Gastroesophageal sphincter (tissue), 4 donors: ENCODE measurements around the gene C13orf42. TPM values are rescaled to one million over a fixed set of nuclear protein-coding genes. Genes with fewer than 3 reads are reported as not detected.

Source experiments
- ATAC-seq: fragments of 150-250 bp; one replicate; pipeline ENCODE4 v1.9.1; 2016; ENCODE audit warnings: mild to moderate bottlenecking, moderate library complexity
- H3K27ac ChIP-seq, 4 donors: fragments of 200-600 bp; sonication (generic) in 3 of 4; 1 replicate in 3 of 4; 2 replicates in 1 of 4; pipeline ENCODE4 v1.5.1; 2016 to 2019
- H3K27me3 ChIP-seq: fragments of 200-600 bp; sonication (generic); one replicate; pipeline ENCODE4 v1.5.1; 2019
- H3K36me3 ChIP-seq, 2 donors: fragments of 200-600 bp; sonication (generic); one replicate each; pipeline ENCODE4 v1.5.1; 2019; ENCODE audit warnings: control low read depth in 1 of 2
- H3K4me1 ChIP-seq, 3 donors: fragments of 200-600 bp; sonication (generic); 1 replicate in 2 of 3; 2 replicates in 1 of 3; pipeline ENCODE4 v1.5.1; 2016 to 2019; ENCODE audit warnings: control low read depth in 2 of 3
- H3K4me3 ChIP-seq, 2 donors: fragments of 200-600 bp; sonication (generic); one replicate each; pipeline ENCODE4 v1.5.1; 2019; ENCODE audit warnings: mild to moderate bottlenecking in 1 of 2, moderate library complexity in 1 of 2
- H3K9me3 ChIP-seq, 3 donors: fragments of 200-600 bp; sonication (generic); one replicate each; pipeline ENCODE4 v1.5.1; 2017 to 2019; ENCODE audit warnings: control low read depth in 2 of 3
- CTCF ChIP-seq, 4 experiments: fragments of 200-600 bp in 2 of 4; fragments of 450-650 bp in 2 of 4; sonication (generic) in 1 of 4; IDR thresholded peaks; one replicate each; pipeline ENCODE4 v1.5.1; 2017 to 2019; ENCODE audit warnings: antibody characterized with exemption in 4 of 4, mild to moderate bottlenecking in 2 of 4, moderate library complexity in 2 of 4
- EP300 ChIP-seq: sonication (generic); formaldehyde crosslinking; IDR thresholded peaks from one replicate; pipeline ENCODE4 v1.6.1; 2017; ENCODE audit warnings: antibody characterized with exemption, mild to moderate bottlenecking
- POLR2A ChIP-seq, 2 donors: fragments of 450-650 bp; IDR thresholded peaks; one replicate each; pipeline ENCODE4 v1.6.1; 2017; ENCODE audit warnings: antibody characterized with exemption in 2 of 2, mild to moderate bottlenecking in 2 of 2, moderate library complexity in 1 of 2
- POLR2AphosphoS5 ChIP-seq: sonication (generic); formaldehyde crosslinking; IDR thresholded peaks from one replicate; pipeline ENCODE4 v1.6.1; 2017; ENCODE audit warnings: antibody characterized with exemption
- WGBS, 2 donors: methylation state at CpG; one replicate each; pipeline ENCODE4 v1.1.5; 2018; ENCODE audit warnings: low coverage in 1 of 2; 5-methylcytosine and 5-hydroxymethylcytosine counted together
- total RNA-seq, 4 donors: library from RNA; depleted of rRNA; stranded (reverse); fragments of >200 nt; gene quantifications; one replicate each; pipeline ENCODE4 v1.1.0, GENCODE V29; 2016

C13orf42 gene
- total RNA-seq, 4 donors from 2014 or later, result 0.46 TPM; not detected in 3

GRCh38 chr13:51111997-51112396, 923 bp upstream of the C13orf42 start:
- no peak for ATAC-seq
- H3K27ac ChIP-seq, result no peak overlapping the region
- TF ChIP-seq POLR2A (IDR thresholded peaks at IDR 0.05) (no peak), CTCF (IDR thresholded peaks at IDR 0.05) (no peak), POLR2AphosphoS5 (no peak), EP300 (no peak)
- H3K4me1 ChIP-seq, result no peaks in the 10 kb centered on the region
- 0% methylated on average over 1 of the region's 1 CpG for WGBS, 2 donors
- H3K27me3 ChIP-seq, result no peaks in the 10 kb centered on the region
- no peak overlapping the region for H3K4me3 ChIP-seq
- H3K9me3 ChIP-seq, result peaks cover 0 to 3% (median 0%) of the 10 kb centered on the region in 3 donors
- H3K36me3 ChIP-seq, result no peaks in the 10 kb centered on the region

DNA sequence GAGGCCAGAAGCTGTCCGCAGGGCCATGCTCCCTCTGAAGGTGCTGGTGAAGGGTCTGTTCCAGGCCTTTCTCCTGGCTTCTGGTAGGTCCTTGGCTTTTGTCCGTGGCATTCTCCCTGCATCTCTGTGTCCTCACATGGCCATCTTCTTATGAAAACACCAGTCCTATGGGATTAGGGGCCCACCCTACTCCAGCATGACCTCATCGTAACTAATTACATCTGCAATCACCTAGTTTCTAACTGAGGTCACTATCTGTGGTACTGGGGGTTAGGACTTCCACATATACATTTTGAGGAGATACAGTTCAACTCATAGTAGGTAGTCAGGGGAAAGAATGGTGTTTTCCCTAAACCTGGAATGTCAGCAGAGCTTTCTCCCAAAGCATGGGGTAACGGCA, 3.1 kb downstream of the C13orf42 start:
- Histone ChIP-seq H3K27me3 (peaks cover 7% of the 10 kb centered on the region), H3K27ac (no peak overlapping the region), H3K4me1 (no peaks in the 10 kb centered on the region), H3K4me3 (no peak overlapping the region), H3K9me3 (no peaks in the 10 kb centered on the region), H3K36me3 (no peaks in the 10 kb centered on the region)
- TF ChIP-seq POLR2A (IDR thresholded peaks at IDR 0.05) (no peak), CTCF (IDR thresholded peaks at IDR 0.05) (no peak), EP300 (no peak), POLR2AphosphoS5 (no peak)
- WGBS, 2 donors, result 85 to 94% methylated on average over 2 to 4 of the region's 4 CpGs
- ATAC-seq, result no peak

DNA sequence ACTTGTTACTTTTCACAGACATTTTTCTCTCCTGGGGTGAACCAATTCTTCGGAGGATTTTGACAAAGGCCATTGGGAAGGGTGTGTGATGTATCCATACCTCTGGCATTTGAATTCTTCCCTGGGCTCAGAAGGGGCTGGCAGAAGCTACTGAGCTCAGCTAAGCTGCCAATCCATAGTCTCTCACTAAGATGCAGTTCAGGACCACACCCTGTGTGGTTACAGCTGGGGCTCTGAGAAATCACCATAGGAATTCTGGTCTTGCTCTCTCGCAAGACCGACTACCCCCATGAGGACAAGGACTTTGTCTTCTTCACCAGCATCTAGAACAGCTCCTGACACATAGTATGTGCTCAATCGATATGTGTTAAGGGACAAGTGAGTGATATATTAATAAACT, 6.0 kb downstream of the C13orf42 start:
- Histone ChIP-seq H3K4me3 (no peak overlapping the region), H3K36me3 (no peaks in the 10 kb centered on the region), H3K27me3 (peaks cover 10% of the 10 kb centered on the region), H3K4me1 (no peaks in the 10 kb centered on the region), H3K27ac (no peak overlapping the region), H3K9me3 (no peaks in the 10 kb centered on the region)
- TF ChIP-seq POLR2AphosphoS5 (no peak), CTCF (IDR thresholded peaks at IDR 0.05) (no peak), EP300 (no peak), POLR2A (IDR thresholded peaks at IDR 0.05) (no peak)
- WGBS, 2 donors, result 85 to 87% methylated on average over 2 to 3 of the region's 4 CpGs
- ATAC-seq, result no peak

DNA sequence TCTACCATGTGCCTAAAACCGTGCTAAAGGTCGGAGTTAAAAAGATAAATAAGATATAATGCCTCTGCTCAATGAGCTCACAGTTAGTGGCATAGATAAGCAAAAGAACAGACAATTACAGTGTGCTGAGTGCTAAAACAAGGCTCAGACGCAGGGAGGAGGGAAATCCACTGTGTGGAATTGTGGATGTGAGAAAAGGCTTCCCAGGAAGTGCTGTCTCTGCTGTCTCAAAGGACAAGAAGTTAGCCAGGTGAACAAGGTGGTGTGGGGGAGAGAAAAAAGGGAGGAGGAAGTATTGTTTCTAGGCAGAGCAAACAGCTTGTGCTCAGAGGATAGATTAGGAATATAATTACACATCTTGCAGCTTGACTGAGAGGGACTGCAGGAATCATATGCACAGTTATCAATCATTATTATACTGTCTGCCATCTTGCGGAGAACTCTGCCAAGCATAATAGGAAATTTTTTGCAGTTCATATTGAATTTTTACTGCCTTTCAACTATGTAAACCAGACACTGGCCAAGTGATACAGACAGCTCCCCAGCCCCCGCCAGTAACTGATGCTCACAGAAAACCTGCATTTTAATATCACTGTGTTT, 9.3 kb downstream of the C13orf42 start:
- H3K27ac ChIP-seq, result no peak overlapping the region
- H3K27me3 ChIP-seq, result peaks cover 10% of the 10 kb centered on the region
- ATAC-seq, result no peak
- no peaks in the 10 kb centered on the region for H3K36me3 ChIP-seq
- H3K4me3 ChIP-seq, result no peak overlapping the region
- H3K4me1 ChIP-seq, result no peaks in the 10 kb centered on the region
- no peaks in the 10 kb centered on the region for H3K9me3 ChIP-seq
- WGBS, 2 donors, result 52 to 57% methylated on average over 5 of the region's 5 CpGs
- TF ChIP-seq CTCF (IDR thresholded peaks at IDR 0.05) (no peak), EP300 (no peak), POLR2A (IDR thresholded peaks at IDR 0.05) (no peak), POLR2AphosphoS5 (no peak)

DNA sequence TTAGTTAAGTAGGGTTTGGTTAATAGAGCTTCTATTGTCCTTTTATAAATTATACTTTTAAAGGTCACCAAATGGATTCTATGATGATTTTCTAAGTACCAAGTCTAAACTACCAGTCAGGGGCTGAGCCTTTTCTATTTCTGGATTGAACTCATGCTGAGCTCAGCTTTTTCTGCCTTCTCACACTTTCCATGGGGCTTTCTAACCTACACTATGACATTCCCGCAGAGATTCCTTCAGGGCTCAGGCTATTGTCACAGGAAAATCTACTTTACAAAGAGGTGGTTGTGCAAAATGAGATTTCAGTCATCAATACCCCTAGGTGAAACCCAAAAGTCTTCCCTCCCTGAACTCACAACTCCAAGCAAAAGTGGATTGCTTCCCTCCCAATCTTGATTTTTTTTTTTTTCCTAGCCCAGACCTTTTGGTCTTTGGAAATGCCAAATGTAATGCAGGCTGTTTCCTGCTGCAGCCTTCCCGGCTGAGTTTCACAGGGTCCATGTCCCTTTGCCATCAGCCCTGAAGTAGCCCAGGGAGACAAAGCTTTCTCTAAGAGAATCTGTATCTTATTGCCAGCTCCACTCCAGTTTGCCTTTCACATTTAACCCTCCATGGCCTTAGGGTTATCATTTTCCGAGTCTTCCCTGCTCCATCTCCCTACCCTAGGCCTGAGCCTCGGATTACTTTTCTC, 13.6 kb downstream of the C13orf42 start:
- ATAC-seq, result no peak
- TF ChIP-seq POLR2AphosphoS5 (no peak), EP300 (no peak), POLR2A (IDR thresholded peaks at IDR 0.05) (no peak)
- WGBS, 2 donors, result 64 to 72% methylated on average over 3 to 4 of the region's 4 CpGs

More for the DNA sequence above, 13.6 kb downstream of the C13orf42 start:
- Histone ChIP-seq H3K36me3 (no peaks in the 10 kb centered on the region), H3K27me3 (no peaks in the 10 kb centered on the region), H3K9me3 (no peaks in the 10 kb centered on the region), H3K4me1 (no peaks in the 10 kb centered on the region), H3K27ac (no peak overlapping the region), H3K4me3 (no peak overlapping the region)
